Large intestine (tissue), 3 donors: Measurements from ENCODE around the gene CLSTN2. TPM values are rescaled to one million over a fixed set of nuclear protein-coding genes. Genes with fewer than 3 reads are reported as not detected.

Experiments
- DNase-seq, 2 donors: peaks; one replicate each; pipeline versions ENCODE4 v3.0.0 to v3.0.0-alpha.2; 2013
- H3K27ac ChIP-seq: one replicate; pipeline ENCODE4 v1.5.1; 2013; ENCODE audit warnings: low read length
- H3K27me3 ChIP-seq: 2 replicates; pipeline ENCODE4 v1.6.1; 2013; ENCODE audit warnings: low read length; ENCODE audit not compliant: control insufficient read depth, insufficient read depth
- H3K36me3 ChIP-seq: 2 replicates; pipeline ENCODE4 v1.6.1; 2013; ENCODE audit warnings: low read length; ENCODE audit not compliant: control insufficient read depth, insufficient read depth
- H3K4me1 ChIP-seq: one replicate; pipeline ENCODE4 v1.6.1; 2013; ENCODE audit warnings: low read length; ENCODE audit not compliant: control insufficient read depth, insufficient read depth
- H3K4me3 ChIP-seq: one replicate; pipeline ENCODE4 v1.5.1; 2013; ENCODE audit warnings: low read length
- H3K9me3 ChIP-seq: one replicate; pipeline ENCODE4 v1.6.1; 2013; ENCODE audit warnings: mild to moderate bottlenecking, low read depth, low read length, moderate library complexity; ENCODE audit not compliant: control insufficient read depth
- WGBS: methylation state at CpG from one replicate; pipeline ENCODE4 v1.1.5; 2013; ENCODE audit warnings: low lambda C conversion rate; ENCODE audit not compliant: insufficient coverage; 5-methylcytosine and 5-hydroxymethylcytosine counted together
- polyA plus RNA-seq: library from polyadenylated mRNA; unstranded; fragments of 120-200 nt; gene quantifications from one replicate; pipeline ENCODE4 v1.2.1, GENCODE V29; 2013

CLSTN2 gene
- polyA plus RNA-seq, 1 donor: 1.8 TPM

- no peaks in the 10 kb centered on the region for H3K9me3 ChIP-seq
- H3K27ac ChIP-seq: no peak overlapping the region
- H3K4me1 ChIP-seq: no peaks in the 10 kb centered on the region
- H3K27me3 ChIP-seq: peaks cover 8% of the 10 kb centered on the region
- DNase-seq: no peak
- WGBS: 89% methylated on average over 4 of the region's 5 CpGs
- no peak overlapping the region for H3K4me3 ChIP-seq
- no peaks in the 10 kb centered on the region for H3K36me3 ChIP-seq
Measured at GRCh38 chr3:140093742-140094141, 158.8 kb downstream of the CLSTN2 start.

DNA sequence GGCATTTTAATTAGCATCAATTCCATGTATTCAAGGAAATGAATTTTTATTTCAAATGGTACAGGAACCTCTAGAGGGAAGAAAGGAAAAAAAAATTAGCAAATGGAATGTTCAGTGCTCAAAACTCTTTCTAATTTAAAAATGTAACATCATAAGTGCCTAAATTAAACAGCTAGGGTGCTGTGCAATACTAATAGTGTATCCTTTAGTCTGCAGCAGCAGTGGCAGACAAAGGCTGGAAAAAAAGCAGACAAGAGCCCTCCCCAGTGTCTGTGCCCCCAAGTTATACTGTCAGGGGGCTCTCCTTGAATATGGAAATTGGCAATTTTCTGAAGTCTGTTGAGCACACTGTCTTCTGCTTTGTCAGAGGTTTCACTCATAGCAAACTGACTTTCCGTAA, 159.5 kb downstream of the CLSTN2 start:
- no peak for DNase-seq
- Histone ChIP-seq H3K9me3 (no peaks in the 10 kb centered on the region), H3K36me3 (no peaks in the 10 kb centered on the region), H3K4me1 (no peaks in the 10 kb centered on the region), H3K27ac (no peak overlapping the region), H3K27me3 (peaks cover 9% of the 10 kb centered on the region), H3K4me3 (no peak overlapping the region)
- 100% methylated on average over 1 of the region's 1 CpG for WGBS

DNA sequence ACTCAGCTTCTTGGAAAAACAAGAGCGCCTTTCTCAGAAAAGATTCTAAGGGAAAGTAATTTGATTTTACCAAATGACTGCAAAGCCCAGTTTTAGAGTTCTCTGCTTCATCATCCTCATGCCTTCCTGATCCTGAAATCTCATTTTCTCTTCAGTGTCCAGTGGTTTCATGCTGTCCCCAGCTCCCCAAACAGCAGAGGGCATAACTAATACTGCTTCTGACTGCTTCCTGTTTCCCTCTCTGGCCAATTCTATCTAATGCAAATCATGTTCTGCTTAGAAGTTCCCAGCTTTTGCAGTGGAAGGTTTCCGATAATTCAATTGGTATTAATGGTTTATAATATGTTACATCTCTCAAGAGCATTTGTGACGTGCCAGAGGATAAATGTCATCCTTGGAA, 161.1 kb downstream of the CLSTN2 start:
- no CpG with 5 or more reads among the region's 3 CpGs for WGBS
- no peak for DNase-seq
- no peaks in the 10 kb centered on the region for H3K9me3 ChIP-seq
- H3K4me3 ChIP-seq: no peak overlapping the region
- H3K27ac ChIP-seq: no peak overlapping the region
- no peaks in the 10 kb centered on the region for H3K4me1 ChIP-seq
- H3K36me3 ChIP-seq: no peaks in the 10 kb centered on the region
- peaks cover 9% of the 10 kb centered on the region for H3K27me3 ChIP-seq

DNA sequence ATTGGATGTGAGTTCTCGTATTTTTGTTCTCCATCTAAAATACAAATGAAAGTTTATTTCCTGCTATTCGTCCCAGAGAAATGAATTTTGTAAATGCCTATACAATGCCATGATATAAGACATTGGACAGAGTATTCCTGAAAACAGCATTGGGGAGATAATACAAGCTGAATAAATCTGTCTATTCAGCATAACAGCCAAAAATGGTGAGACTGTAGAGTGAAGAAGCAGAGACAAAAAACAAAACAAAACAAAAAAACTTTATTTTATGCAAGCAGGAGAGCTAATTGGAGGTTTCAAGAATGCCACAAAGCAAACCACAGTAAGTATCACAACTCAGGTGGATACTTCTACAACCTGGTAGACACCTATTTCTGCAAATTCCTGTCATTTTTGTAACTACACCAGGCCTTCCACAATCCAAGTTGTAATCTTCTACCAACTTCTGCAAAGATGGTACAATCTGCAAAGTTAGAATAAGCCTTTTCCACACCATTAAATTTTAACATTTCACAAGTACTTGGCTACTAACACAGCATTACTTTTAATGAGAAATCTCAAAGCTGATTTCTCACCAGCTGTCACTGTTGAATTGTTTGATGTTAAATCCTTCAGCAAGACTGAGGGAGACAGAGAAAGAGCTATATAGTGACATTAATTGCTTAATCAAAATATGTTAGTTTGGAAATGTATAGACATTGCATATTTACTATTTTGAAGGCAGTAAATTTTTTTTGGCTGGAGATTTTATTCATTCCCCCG, 163.1 kb downstream of the CLSTN2 start:
- 79% methylated on average over 3 of the region's 3 CpGs for WGBS
- no peaks in the 10 kb centered on the region for H3K4me1 ChIP-seq
- H3K27me3 ChIP-seq: peaks cover 9% of the 10 kb centered on the region
- H3K4me3 ChIP-seq: no peak overlapping the region
- H3K36me3 ChIP-seq: no peaks in the 10 kb centered on the region
- H3K9me3 ChIP-seq: no peaks in the 10 kb centered on the region
- no peak for DNase-seq
- H3K27ac ChIP-seq: no peak overlapping the region

GRCh38 chr3:140100479-140100878, 165.5 kb downstream of the CLSTN2 start:
- Histone ChIP-seq H3K36me3 (no peaks in the 10 kb centered on the region), H3K4me3 (no peak overlapping the region), H3K27me3 (peaks cover 8% of the 10 kb centered on the region), H3K4me1 (no peaks in the 10 kb centered on the region), H3K27ac (no peak overlapping the region), H3K9me3 (no peaks in the 10 kb centered on the region)
- no CpG with 5 or more reads among the region's 7 CpGs for whole genome bisulfite sequencing
- DNase-seq: no peak

- no CpG with 5 or more reads among the region's 1 CpG for WGBS
- DNase-seq: no peak
- Histone ChIP-seq H3K36me3 (no peaks in the 10 kb centered on the region), H3K9me3 (no peaks in the 10 kb centered on the region), H3K4me1 (no peaks in the 10 kb centered on the region), H3K4me3 (no peak overlapping the region), H3K27me3 (peaks cover 2% of the 10 kb centered on the region), H3K27ac (no peak overlapping the region)
Measured at GRCh38 chr3:140103166-140103565, 168.2 kb downstream of the CLSTN2 start.

DNA sequence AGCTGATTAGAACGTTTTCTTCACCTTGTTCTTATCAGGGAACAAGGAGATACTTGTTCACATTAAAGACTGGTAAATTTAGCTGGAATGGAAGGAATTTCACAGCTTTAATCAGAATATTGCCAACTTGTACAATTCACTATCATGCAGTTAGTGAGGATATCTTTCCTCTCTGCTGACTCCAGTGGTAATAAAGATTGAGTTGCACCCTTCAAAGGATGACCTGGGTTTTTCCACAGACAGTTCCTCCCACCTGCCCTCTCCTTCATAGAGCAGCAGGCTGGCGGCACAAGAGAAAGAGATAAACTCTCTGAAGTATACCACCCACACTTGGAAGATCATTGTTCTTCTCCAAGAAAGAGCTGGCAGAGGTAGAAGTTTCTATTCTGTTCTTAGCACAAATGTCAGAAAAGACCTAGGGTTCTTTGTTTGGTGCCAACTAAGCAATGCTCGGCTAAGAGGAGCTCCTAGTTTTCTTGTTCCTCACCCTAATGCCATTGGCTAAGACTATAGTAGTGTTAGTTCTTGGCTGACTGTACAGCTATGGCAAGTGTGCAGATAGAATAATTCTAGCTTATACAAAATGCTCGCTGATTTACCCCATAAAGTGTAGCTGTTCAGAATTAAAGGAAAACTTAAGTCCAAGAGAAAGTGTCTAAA, 169.1 kb downstream of the CLSTN2 start:
- Histone ChIP-seq H3K9me3 (no peaks in the 10 kb centered on the region), H3K36me3 (no peaks in the 10 kb centered on the region), H3K27me3 (no peaks in the 10 kb centered on the region), H3K4me3 (no peak overlapping the region), H3K27ac (no peak overlapping the region), H3K4me1 (no peaks in the 10 kb centered on the region)
- 100% methylated on average over 1 of the region's 4 CpGs for WGBS
- DNase-seq: no peak

- no peak overlapping the region for H3K4me3 ChIP-seq
- H3K9me3 ChIP-seq: no peaks in the 10 kb centered on the region
- no peak overlapping the region for H3K27ac ChIP-seq
- H3K27me3 ChIP-seq: no peaks in the 10 kb centered on the region
- H3K36me3 ChIP-seq: no peaks in the 10 kb centered on the region
- DNase-seq: no peak
- WGBS: 86% methylated on average over 1 of the region's 3 CpGs
- H3K4me1 ChIP-seq: no peaks in the 10 kb centered on the region
Measured at GRCh38 chr3:140113996-140114788, 179.2 kb downstream of the CLSTN2 start.

DNA sequence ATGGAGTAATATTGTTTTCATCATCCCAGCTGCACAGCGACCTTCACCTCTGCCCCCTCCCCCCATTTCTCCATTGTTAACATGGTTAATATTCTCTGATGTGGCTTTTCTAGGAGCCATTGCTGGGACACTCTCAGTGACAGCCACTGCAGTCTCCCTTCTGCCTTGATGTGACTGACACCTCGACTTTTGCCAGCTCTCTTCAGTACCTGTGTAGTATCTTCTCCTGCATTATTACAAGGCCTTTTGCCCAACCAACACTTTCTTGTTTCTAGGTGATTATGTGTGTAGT, 179.8 kb downstream of the CLSTN2 start:
- H3K27ac ChIP-seq: no peak overlapping the region
- no peaks in the 10 kb centered on the region for H3K4me1 ChIP-seq
- H3K4me3 ChIP-seq: no peak overlapping the region
- H3K9me3 ChIP-seq: no peaks in the 10 kb centered on the region
- H3K27me3 ChIP-seq: no peaks in the 10 kb centered on the region
- H3K36me3 ChIP-seq: no peaks in the 10 kb centered on the region
- WGBS: no CpG with 5 or more reads among the region's 2 CpGs
- no peak for DNase-seq

DNA sequence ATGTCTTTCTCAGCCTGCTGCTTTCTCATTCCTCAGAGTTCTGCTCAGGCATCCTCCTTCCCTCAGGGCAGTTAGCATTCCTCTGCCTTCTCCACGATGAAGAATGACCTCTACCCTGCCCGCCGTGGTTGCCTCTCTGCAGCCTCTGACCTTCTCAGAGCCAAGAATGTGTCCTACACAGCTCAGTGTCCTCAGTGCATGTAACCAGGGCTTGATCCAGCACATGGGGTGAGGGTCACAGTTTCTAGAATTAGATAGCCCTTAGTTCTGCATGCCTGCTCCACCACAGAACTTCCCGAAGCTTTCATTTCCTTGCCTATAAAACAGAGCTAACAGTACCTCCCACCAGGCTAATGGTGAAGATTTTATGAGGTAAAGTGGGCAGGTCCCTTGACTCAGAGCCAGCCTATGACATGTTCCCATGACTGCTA, 182.1 kb downstream of the CLSTN2 start:
- DNase-seq: no peak
- WGBS: no CpG with 5 or more reads among the region's 4 CpGs

More for the DNA sequence above, 182.1 kb downstream of the CLSTN2 start:
- Histone ChIP-seq H3K4me3 (no peak overlapping the region), H3K36me3 (no peaks in the 10 kb centered on the region), H3K9me3 (no peaks in the 10 kb centered on the region), H3K27ac (no peak overlapping the region), H3K4me1 (no peaks in the 10 kb centered on the region), H3K27me3 (no peaks in the 10 kb centered on the region)
